GM18873 (cell line): ENCODE results near the gene PTTG1IP.

Experiments
- ATAC-seq: cut with Tn5 transposase; IDR thresholded peaks from one replicate; pipeline ENCODE4 v1.9.1; 2021; ENCODE audit warnings: mild to moderate bottlenecking, moderate library complexity, moderate number of reproducible peaks; ENCODE audit not compliant: unreplicated experiment, low FRiP score

PTTG1IP gene

GRCh38 chr21:44869781-44870747, 3.4 kb downstream of the PTTG1IP start:
- ATAC-seq: no peak

GRCh38 chr21:44868707-44869106, 4.8 kb downstream of the PTTG1IP start:
- no peak for ATAC-seq

GRCh38 chr21:44867999-44868700, 5.3 kb downstream of the PTTG1IP start:
- no peak for ATAC-seq

GRCh38 chr21:44867464-44867863, 6.0 kb downstream of the PTTG1IP start:
- no peak for ATAC-seq

GRCh38 chr21:44866780-44867179, 6.7 kb downstream of the PTTG1IP start:
- no peak for ATAC-seq

GRCh38 chr21:44865561-44866280, 7.8 kb downstream of the PTTG1IP start:
- ATAC-seq: no peak

GRCh38 chr21:44862869-44863685, 10.4 kb downstream of the PTTG1IP start:
- ATAC-seq: no peak

- no peak for ATAC-seq
Measured at GRCh38 chr21:44858791-44859190, 14.7 kb downstream of the PTTG1IP start.

GRCh38 chr21:44858291-44858690, 15.2 kb downstream of the PTTG1IP start:
- no peak for ATAC-seq

- ATAC-seq: no peak
Measured at GRCh38 chr21:44857127-44857892, 16.2 kb downstream of the PTTG1IP start.

GRCh38 chr21:44856131-44856530, 17.4 kb downstream of the PTTG1IP start:
- no peak for ATAC-seq

- no peak for ATAC-seq
Measured at GRCh38 chr21:44855572-44855971, 17.9 kb downstream of the PTTG1IP start.

- no peak for ATAC-seq
Measured at GRCh38 chr21:44854664-44855446, 18.6 kb downstream of the PTTG1IP start.

GRCh38 chr21:44854391-44854663, 19.2 kb downstream of the PTTG1IP start:
- no peak for ATAC-seq

GRCh38 chr21:44853601-44854390, 19.7 kb downstream of the PTTG1IP start:
- no peak for ATAC-seq

- no peak for ATAC-seq
Measured at GRCh38 chr21:44850905-44851657, 22.4 kb downstream of the PTTG1IP start.

GRCh38 chr21:44850208-44850800, 23.2 kb downstream of the PTTG1IP start:
- ATAC-seq: no peak
